SU-DHL-6 (cell line): ENCODE data around the gene STARD7.
"Not testable (repeated sequence)": the region's sequence is repeated elsewhere in the genome, so short reads cannot be mapped to it uniquely, and the experiment has no call there.

Experiments used
- H2AFZ ChIP-seq: fragments of 200-600 bp; sonication (generic); 2 replicates; pipeline ENCODE4 v1.6.1; 2014; ENCODE audit warnings: low read depth, mild to moderate bottlenecking, moderate library complexity, mixed read lengths, antibody characterized with exemption, low read length; ENCODE audit not compliant: severe bottlenecking
- H3F3A ChIP-seq: fragments of 200-600 bp; shearing (Covaris generic); 2 replicates; pipeline ENCODE4 v1.6.0; 2016; ENCODE audit warnings: antibody characterized with exemption, mild to moderate bottlenecking; ENCODE audit not compliant: insufficient read depth
- H3K27ac ChIP-seq: fragments of 200-600 bp; sonication (generic); 2 replicates; pipeline ENCODE4 v1.5.1; 2016; ENCODE audit warnings: low read depth, mild to moderate bottlenecking, low read length, moderate library complexity, mixed read lengths
- H3K27me3 ChIP-seq: fragments of 200-600 bp; sonication (generic), shearing (Covaris generic); 2 replicates; pipeline ENCODE4 v1.6.0; 2014; ENCODE audit warnings: mild to moderate bottlenecking, low read length
- H3K36me3 ChIP-seq: fragments of 200-600 bp; sonication (generic); 2 replicates; pipeline ENCODE4 v1.6.1; 2014; ENCODE audit warnings: mild to moderate bottlenecking, low read length, mixed read lengths
- H3K4me2 ChIP-seq: fragments of 300-600, 200-600 bp; shearing (Covaris generic), sonication (generic); 2 replicates; pipeline ENCODE4 v1.6.0; 2014; ENCODE audit warnings: low read length, low read depth, mild to moderate bottlenecking; ENCODE audit not compliant: poor library complexity, severe bottlenecking
- H3K4me3 ChIP-seq: fragments of 200-600 bp; sonication (generic); 2 replicates; pipeline ENCODE4 v1.5.1; 2014; ENCODE audit warnings: antibody characterized with exemption, low read length, mild to moderate bottlenecking, mixed read lengths; ENCODE audit not compliant: insufficient read depth, poor library complexity, severe bottlenecking
- H3K79me2 ChIP-seq: fragments of 200-600 bp; sonication (generic); 2 replicates; pipeline ENCODE4 v1.6.1; 2014; ENCODE audit warnings: mild to moderate bottlenecking, low read length, moderate library complexity; ENCODE audit not compliant: insufficient read depth
- H3K9ac ChIP-seq: fragments of 200-600 bp; sonication (generic); 2 replicates; pipeline ENCODE4 v1.7.0; 2014; ENCODE audit warnings: mild to moderate bottlenecking, low read length
- H3K9me2 ChIP-seq: fragments of 200-600 bp; sonication (generic); replicated peaks from 2 replicates; pipeline ENCODE4 v1.6.1; 2014; ENCODE audit warnings: low read length; ENCODE audit not compliant: insufficient read depth
- H3K9me3 ChIP-seq: fragments of 200-600 bp; sonication (generic); 2 replicates; pipeline ENCODE4 v1.6.1; 2014; ENCODE audit warnings: low read length, mixed read lengths; ENCODE audit not compliant: insufficient read depth
- H4K20me1 ChIP-seq: fragments of 200-600 bp; sonication (generic); 2 replicates; pipeline ENCODE4 v1.6.1; 2014; ENCODE audit warnings: low read depth, mild to moderate bottlenecking, antibody characterized with exemption, low read length, moderate library complexity, mixed read lengths
- CTCF ChIP-seq: fragments of 200-600 bp; sonication (generic); IDR thresholded peaks from one replicate; pipeline ENCODE4 v1.5.1; 2017; ENCODE audit warnings: antibody characterized with exemption, mild to moderate bottlenecking, low read length, moderate library complexity; ENCODE audit not compliant: insufficient read depth, poor library complexity, severe bottlenecking
- EZH2phosphoT487 ChIP-seq: fragments of 200-600 bp; sonication (generic), shearing (Covaris generic); conservative IDR thresholded peaks from 2 replicates; pipeline ENCODE4 v1.6.1; 2018; ENCODE audit warnings: mild to moderate bottlenecking, antibody characterized with exemption, low read length, moderate library complexity, mixed read lengths

STARD7 gene

DNA sequence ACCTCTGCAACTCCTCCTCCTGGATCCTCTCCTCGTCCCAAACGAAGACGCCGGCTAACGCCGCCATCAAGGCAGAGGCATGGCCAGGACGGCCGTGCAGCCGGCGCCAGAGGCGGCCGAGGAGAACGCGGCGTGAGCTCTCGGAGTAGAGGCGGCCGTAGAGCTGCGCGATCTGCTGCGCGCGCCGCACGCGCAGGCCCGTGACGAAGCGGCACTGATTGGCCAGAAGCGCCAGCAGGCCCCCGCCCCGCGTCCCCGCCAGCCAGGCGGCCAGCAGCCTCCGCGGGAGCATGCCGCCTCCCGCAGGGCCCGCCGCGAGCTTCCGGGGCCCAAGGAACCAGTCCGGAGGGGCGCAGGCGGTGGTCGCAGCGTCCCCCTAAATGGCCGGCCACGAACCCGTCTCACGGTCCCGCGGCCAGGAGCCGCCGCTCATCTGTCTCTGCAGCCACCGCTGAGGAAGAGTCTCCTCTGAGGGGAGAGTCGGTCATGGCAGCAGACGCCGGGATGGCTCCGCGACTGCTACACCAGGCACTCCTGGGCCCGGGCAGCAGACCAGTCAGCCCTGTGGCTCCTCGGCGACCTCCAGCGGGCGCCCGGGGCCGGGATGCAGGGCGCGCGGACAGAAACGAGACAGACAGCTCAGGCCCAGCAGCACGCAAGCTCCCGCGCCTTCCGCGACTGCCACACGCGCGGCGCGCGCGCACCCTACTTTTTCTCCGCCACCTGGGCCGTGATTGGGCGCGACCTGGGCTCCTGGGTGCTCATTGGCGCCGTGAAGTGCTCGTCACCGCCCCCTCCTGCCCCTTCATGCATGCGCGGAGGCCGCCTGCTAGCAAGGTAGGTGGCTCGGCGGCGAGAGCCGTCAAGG is at the start of gene STARD7:
Gene STARD7, minus strand, starts transcription at position 685 of the 868 bp plus-strand sequence. Its CDS starts 393 bp downstream, at position 292.
- H3F3A ChIP-seq: peaks cover 8% of the 10 kb centered on the region
- H3K36me3 ChIP-seq: 0 out of 2 replicates have a peak, but pooled peaks cover 4% of the 10 kb centered on the region
- no peaks in the 10 kb centered on the region for H3K9me3 ChIP-seq
- peak within 1 kb of the TSS; percentile 87 for H3K27ac ChIP-seq
- H2AFZ ChIP-seq: peak within 1 kb of the TSS; percentile 65
- H3K27me3 ChIP-seq: no peaks in the 10 kb centered on the region
- H3K79me2 ChIP-seq: peaks cover 47% of the 10 kb centered on the region
- peak within 1 kb of the TSS; percentile 80 for H3K4me3 ChIP-seq
- TF ChIP-seq EZH2phosphoT487: no peak
- TF ChIP-seq CTCF: no peak
- peak within 1 kb of the TSS; percentile 85 for H3K9ac ChIP-seq
- peaks cover 32% of the 10 kb centered on the region for H4K20me1 ChIP-seq
- peak within 1 kb of the TSS; percentile 92 for H3K4me2 ChIP-seq
- H3K9me2 ChIP-seq: no peaks in the 10 kb centered on the region

DNA sequence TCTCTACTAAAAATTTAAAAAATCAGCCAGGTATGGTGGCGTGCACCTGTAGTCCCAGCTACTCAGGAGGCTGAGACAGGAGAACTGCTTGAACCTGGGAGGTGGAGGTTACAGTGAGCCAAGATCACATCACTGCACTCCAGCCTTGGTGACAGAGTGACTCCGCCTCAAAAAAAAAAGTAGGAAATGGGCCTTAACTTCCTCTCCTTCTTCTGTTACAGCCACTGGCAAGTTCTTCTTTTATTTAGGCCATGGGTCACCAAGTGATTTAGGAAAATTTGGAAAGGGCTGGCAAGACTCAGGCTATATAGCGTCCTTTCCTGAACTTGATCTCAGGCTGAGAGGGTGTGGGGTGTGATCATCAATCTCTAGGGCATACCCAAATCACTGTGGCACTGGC is 49.1 kb upstream of the STARD7 start:
- not testable (repeated sequence) for H3K4me3 ChIP-seq, H3K4me2 ChIP-seq, H3K9me3 ChIP-seq, H3F3A ChIP-seq, H3K27ac ChIP-seq, H4K20me1 ChIP-seq, H2AFZ ChIP-seq, H3K9me2 ChIP-seq, H3K9ac ChIP-seq, H3K36me3 ChIP-seq, H3K27me3 ChIP-seq
- H3K79me2 ChIP-seq: peaks cover 52% of the 10 kb centered on the region

GRCh38 chr2:96256611-96257113 is 48.0 kb upstream of the STARD7 start:
- no peak overlapping the region for H3K4me2 ChIP-seq
- H3K9me2 ChIP-seq: no peaks in the 10 kb centered on the region
- H3F3A ChIP-seq: no peaks in the 10 kb centered on the region
- H3K4me3 ChIP-seq: no peak overlapping the region
- H3K36me3 ChIP-seq: 0 out of 2 replicates have a peak, but pooled peaks cover 2% of the 10 kb centered on the region
- H3K79me2 ChIP-seq: peaks cover 44% of the 10 kb centered on the region
- no peak for TF ChIP-seq EZH2phosphoT487
- TF ChIP-seq CTCF: no peak
- H3K9me3 ChIP-seq: no peaks in the 10 kb centered on the region
- H2AFZ ChIP-seq: no peak overlapping the region
- H3K27ac ChIP-seq: no peak overlapping the region; the same call in 1 of the 2 replicates
- no peak overlapping the region for H3K9ac ChIP-seq
- no peaks in the 10 kb centered on the region for H4K20me1 ChIP-seq
- no peaks in the 10 kb centered on the region for H3K27me3 ChIP-seq

GRCh38 chr2:96254571-96254970 is 45.9 kb upstream of the STARD7 start:
- Histone ChIP-seq H3K36me3 (0 out of 2 replicates have a peak, but pooled peaks cover 2% of the 10 kb centered on the region), H3K27me3 (no peaks in the 10 kb centered on the region), H3K79me2 (peaks cover 23% of the 10 kb centered on the region), H3K9ac (no peak overlapping the region), H3K4me2 (no peak overlapping the region), H3K9me3 (no peaks in the 10 kb centered on the region), H3K9me2 (no peaks in the 10 kb centered on the region), H3K4me3 (no peak overlapping the region), H3F3A (no peaks in the 10 kb centered on the region), H2AFZ (no peak overlapping the region), H3K27ac (no peak overlapping the region), H4K20me1 (no peaks in the 10 kb centered on the region)
- TF ChIP-seq CTCF (no peak), EZH2phosphoT487 (no peak)
